ENCODE measurements around the gene ARFGAP2.

ARFGAP2 gene

GRCh38 chr11:47179655-47179991 is 2.9 kb upstream of the ARFGAP2 start:
- no peak overlapping the region for H2AFZ ChIP-seq (ENCODE audit: low read depth, low read length, severe bottlenecking)
- no peaks in the 10 kb centered on the region for H3K9me3 ChIP-seq (ENCODE audit: insufficient read depth, low read length)
- no peaks in the 10 kb centered on the region for H3F3A ChIP-seq (ENCODE audit: insufficient read depth)
- H3K27ac ChIP-seq (ENCODE audit: low read depth, low read length), result no peak overlapping the region
- H3K4me2 ChIP-seq (ENCODE audit: low read depth, low read length, poor library complexity, severe bottlenecking), result no peak overlapping the region
- no peaks in the 10 kb centered on the region for H3K9me2 ChIP-seq (replicated peaks; ENCODE audit: insufficient read depth, low read length)
- H3K4me3 ChIP-seq (ENCODE audit: insufficient read depth, low read length, poor library complexity, severe bottlenecking), result no peak overlapping the region
- H3K9ac ChIP-seq (ENCODE audit: low read length), result no peak overlapping the region
- TF ChIP-seq CTCF (IDR thresholded peaks at IDR 0.05; ENCODE audit: insufficient read depth, low read length, poor library complexity, severe bottlenecking) (peak; percentile 60), EZH2phosphoT487 (conservative IDR thresholded peaks at IDR 0.05; ENCODE audit: low read length) (no peak)
- peaks cover 7% of the 10 kb centered on the region; the same call in 1 of the 2 replicates for H4K20me1 ChIP-seq (ENCODE audit: low read depth, low read length)
- H3K27me3 ChIP-seq (ENCODE audit: low read length), result no peaks in the 10 kb centered on the region
- H3K36me3 ChIP-seq (ENCODE audit: low read length), result peaks cover 7% of the 10 kb centered on the region; the same call in 1 of the 2 replicates
- H3K79me2 ChIP-seq (ENCODE audit: insufficient read depth, low read length), result peaks cover 20% of the 10 kb centered on the region

DNA sequence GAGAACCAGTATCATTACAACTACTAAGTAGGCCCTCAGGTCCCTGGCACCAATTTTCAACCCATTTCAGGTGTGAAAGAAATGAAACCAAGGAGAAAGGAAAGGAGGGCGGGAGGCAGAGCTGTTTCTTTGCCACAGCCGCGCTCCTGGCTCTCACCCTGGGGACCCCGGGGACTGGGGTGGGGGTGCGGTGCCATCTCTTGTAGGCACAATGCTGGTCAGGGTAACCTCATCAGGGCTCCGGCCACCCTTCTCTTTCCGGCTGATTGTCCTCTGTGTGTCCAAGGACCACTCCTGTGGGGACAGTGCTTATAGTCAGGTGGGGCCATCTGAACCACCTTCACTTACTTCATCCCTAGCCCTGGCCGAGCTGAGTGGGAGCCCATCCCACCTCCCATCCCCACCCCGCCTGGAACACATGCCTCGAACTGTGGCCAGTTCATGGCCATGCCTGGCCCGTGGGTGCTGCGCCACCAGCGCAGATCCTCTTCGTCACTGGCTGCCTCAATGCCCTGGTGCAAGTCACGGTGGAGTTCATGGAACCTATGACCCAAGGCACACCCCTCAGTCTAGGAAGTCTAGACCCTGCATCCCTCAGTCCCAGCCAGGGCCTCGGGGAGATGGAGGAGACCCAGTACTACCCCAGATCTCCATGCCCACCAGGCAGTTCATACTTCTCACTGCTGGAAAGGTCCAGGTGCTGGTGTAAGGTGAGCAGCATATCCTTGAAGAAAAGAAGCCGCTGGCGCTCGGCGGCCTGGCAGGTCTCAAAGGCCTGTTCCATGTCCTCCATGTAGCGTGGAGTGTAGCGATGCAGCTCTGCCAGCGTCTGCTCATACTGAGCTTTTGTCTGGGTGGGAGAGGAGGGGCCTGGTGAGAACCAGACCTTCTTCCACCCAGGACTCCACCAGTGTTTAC is 2.3 kb upstream of the ARFGAP2 start:
- no peak overlapping the region for H3K27ac ChIP-seq (ENCODE audit: low read depth, low read length)
- H3K9me2 ChIP-seq (replicated peaks; ENCODE audit: insufficient read depth, low read length), result no peaks in the 10 kb centered on the region
- no peak overlapping the region for H3K9ac ChIP-seq (ENCODE audit: low read length)
- peaks cover 7% of the 10 kb centered on the region; the same call in 1 of the 2 replicates for H3K36me3 ChIP-seq (ENCODE audit: low read length)
- no peak overlapping the region for H2AFZ ChIP-seq (ENCODE audit: low read depth, low read length, severe bottlenecking)
- H3K9me3 ChIP-seq (ENCODE audit: insufficient read depth, low read length), result no peaks in the 10 kb centered on the region
- peaks cover 7% of the 10 kb centered on the region; the same call in 1 of the 2 replicates for H4K20me1 ChIP-seq (ENCODE audit: low read depth, low read length)
- H3K4me2 ChIP-seq (ENCODE audit: low read depth, low read length, poor library complexity, severe bottlenecking), result no peak overlapping the region
- TF ChIP-seq EZH2phosphoT487 (conservative IDR thresholded peaks at IDR 0.05; ENCODE audit: low read length), result no peak
- TF ChIP-seq CTCF (IDR thresholded peaks at IDR 0.05; ENCODE audit: insufficient read depth, low read length, poor library complexity, severe bottlenecking), result no peak
- peaks cover 24% of the 10 kb centered on the region for H3K79me2 ChIP-seq (ENCODE audit: insufficient read depth, low read length)
- H3K4me3 ChIP-seq (ENCODE audit: insufficient read depth, low read length, poor library complexity, severe bottlenecking), result no peak overlapping the region
- H3F3A ChIP-seq (ENCODE audit: insufficient read depth), result no peaks in the 10 kb centered on the region
- no peaks in the 10 kb centered on the region for H3K27me3 ChIP-seq (ENCODE audit: low read length)

DNA sequence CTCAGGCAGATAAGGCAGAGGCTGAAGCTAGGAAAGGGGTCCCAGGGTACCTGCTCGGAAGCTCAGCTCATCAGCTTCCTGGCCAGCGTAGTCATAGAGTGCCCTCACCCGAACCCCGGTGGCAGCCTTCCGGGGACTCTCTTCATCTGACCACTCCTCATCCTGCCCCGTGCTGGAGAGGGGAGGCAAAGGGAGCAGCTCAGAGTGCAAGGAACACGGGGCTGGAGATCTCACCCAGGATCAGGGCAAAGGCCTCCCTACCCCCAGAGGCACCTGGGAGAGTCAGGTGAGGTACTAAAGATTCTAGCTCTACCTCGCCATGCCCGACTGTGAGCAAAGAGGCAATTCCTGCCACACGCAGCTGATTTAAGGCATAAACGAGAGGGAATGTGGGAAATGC is 1.6 kb upstream of the ARFGAP2 start:
- H3K9ac ChIP-seq (ENCODE audit: low read length), result no peak overlapping the region
- H2AFZ ChIP-seq (ENCODE audit: low read depth, low read length, severe bottlenecking), result no peak overlapping the region
- TF ChIP-seq EZH2phosphoT487 (conservative IDR thresholded peaks at IDR 0.05; ENCODE audit: low read length), result no peak
- no peak for TF ChIP-seq CTCF (IDR thresholded peaks at IDR 0.05; ENCODE audit: insufficient read depth, low read length, poor library complexity, severe bottlenecking)
- no peak overlapping the region for H3K27ac ChIP-seq (ENCODE audit: low read depth, low read length)
- H3F3A ChIP-seq (ENCODE audit: insufficient read depth), result no peaks in the 10 kb centered on the region
- no peaks in the 10 kb centered on the region for H3K9me3 ChIP-seq (ENCODE audit: insufficient read depth, low read length)
- no peak overlapping the region for H3K4me2 ChIP-seq (ENCODE audit: low read depth, low read length, poor library complexity, severe bottlenecking)
- H3K4me3 ChIP-seq (ENCODE audit: insufficient read depth, low read length, poor library complexity, severe bottlenecking), result no peak overlapping the region
- no peaks in the 10 kb centered on the region for H3K9me2 ChIP-seq (replicated peaks; ENCODE audit: insufficient read depth, low read length)
- peaks cover 7% of the 10 kb centered on the region; the same call in 1 of the 2 replicates for H4K20me1 ChIP-seq (ENCODE audit: low read depth, low read length)
- peaks cover 7% of the 10 kb centered on the region; the same call in 1 of the 2 replicates for H3K36me3 ChIP-seq (ENCODE audit: low read length)
- peaks cover 31% of the 10 kb centered on the region for H3K79me2 ChIP-seq (ENCODE audit: insufficient read depth, low read length)
- H3K27me3 ChIP-seq (ENCODE audit: low read length), result no peaks in the 10 kb centered on the region

All from SU-DHL-6 (cell line).